GM21381 (cell line): ENCODE data around the gene RIF1.

Experiments used
- ATAC-seq: cut with Tn5 transposase; IDR thresholded peaks from one replicate; pipeline ENCODE4 v1.9.1; 2021; ENCODE audit warnings: mild to moderate bottlenecking, moderate library complexity; ENCODE audit not compliant: unreplicated experiment

The RIF1 gene

GRCh38 chr2:151498178-151498577, 88.5 kb downstream of the RIF1 start:
- no peak for ATAC-seq

GRCh38 chr2:151506170-151506569, 96.5 kb downstream of the RIF1 start:
- ATAC-seq = no peak

GRCh38 chr2:151508519-151508918, 98.8 kb downstream of the RIF1 start:
- no peak for ATAC-seq

GRCh38 chr2:151518802-151519201, 109.1 kb downstream of the RIF1 start:
- ATAC-seq = no peak

- no peak for ATAC-seq
These were observed 111.3 kb downstream of the RIF1 start for GRCh38 chr2:151520976-151521375.

- no peak for ATAC-seq
These were observed 112.9 kb downstream of the RIF1 start for GRCh38 chr2:151522556-151522955.

GRCh38 chr2:151523850-151524249, 114.1 kb downstream of the RIF1 start:
- no peak for ATAC-seq

GRCh38 chr2:151525821-151526373, 116.2 kb downstream of the RIF1 start:
- ATAC-seq = no peak

- ATAC-seq = no peak
These were observed 116.9 kb downstream of the RIF1 start for GRCh38 chr2:151526572-151527090.
